Esophagus muscularis mucosa (tissue), 4 donors: ENCODE data around the gene CRY2. TPM values are rescaled to one million over a fixed set of nuclear protein-coding genes. Genes with fewer than 3 reads are reported as not detected.

Experiments
- DNase-seq: peaks from one replicate; pipeline ENCODE4 v3.0.0-alpha.2; 2017; ENCODE audit errors: extremely low spot score
- H3K27ac ChIP-seq, 4 donors: fragments of 200-600 bp; sonication (generic); replicated peaks in 1 of 4; 1 replicate in 3 of 4; 2 replicates in 1 of 4; pipeline ENCODE4 v1.5.1; 2016 to 2019; ENCODE audit warnings: mild to moderate bottlenecking in 1 of 4
- H3K27me3 ChIP-seq, 4 donors: fragments of 200-600 bp; sonication (generic); one replicate each; pipeline versions ENCODE4 v1.5.1 to v1.6.0; 2016 to 2019
- H3K36me3 ChIP-seq, 4 donors: fragments of 200-600 bp; sonication (generic); one replicate each; pipeline ENCODE4 v1.5.1; 2016 to 2019
- H3K4me1 ChIP-seq, 4 donors: fragments of 200-600 bp; sonication (generic); one replicate each; pipeline ENCODE4 v1.5.1; 2016 to 2019
- H3K4me3 ChIP-seq, 4 donors: fragments of 200-600 bp; sonication (generic); 1 replicate in 2 of 4; 2 replicates in 2 of 4; pipeline ENCODE4 v1.5.1; 2016 to 2019; ENCODE audit warnings: mild to moderate bottlenecking in 4 of 4, moderate library complexity in 1 of 4
- H3K9me3 ChIP-seq, 4 donors: fragments of 200-600 bp; sonication (generic); 1 replicate in 3 of 4; 2 replicates in 1 of 4; pipeline ENCODE4 v1.5.1; 2016 to 2019
- CTCF ChIP-seq, 3 experiments: fragments of 200-600 bp in 2 of 3; fragments of 450-650 bp in 1 of 3; sonication (generic) in 2 of 3; IDR thresholded peaks; one replicate each; pipeline ENCODE4 v1.5.1; 2017 to 2019; ENCODE audit warnings: antibody characterized with exemption in 3 of 3, mild to moderate bottlenecking in 2 of 3, moderate library complexity in 1 of 3
- EP300 ChIP-seq: sonication (generic); formaldehyde crosslinking; IDR thresholded peaks from one replicate; pipeline ENCODE4 v1.6.1; 2017; ENCODE audit warnings: antibody characterized with exemption
- POLR2A ChIP-seq: fragments of 450-650 bp; IDR thresholded peaks from one replicate; pipeline ENCODE4 v1.6.1; 2017; ENCODE audit warnings: antibody characterized with exemption, moderate library complexity, mild to moderate bottlenecking, low read depth
- POLR2AphosphoS5 ChIP-seq, 2 donors: sonication (generic); formaldehyde crosslinking; IDR thresholded peaks; one replicate each; pipeline ENCODE4 v1.6.1; 2017; ENCODE audit warnings: antibody characterized with exemption in 2 of 2
- WGBS: methylation state at CpG from one replicate; pipeline ENCODE4 v1.1.5; 2018; 5-methylcytosine and 5-hydroxymethylcytosine counted together
- intact Hi-C: fragments of 100-400 bp; cut with DNase I; formaldehyde crosslinking; loops from one replicate; pipeline ENCODE4 v1.15.1; 2023
- total RNA-seq, 4 donors: library from RNA; depleted of rRNA; stranded (reverse); fragments of >200 nt; gene quantifications; one replicate each; pipeline versions ENCODE4 v1.1.0 to v1.2.1, GENCODE V29; 2016

The CRY2 gene
- total RNA-seq, 4 donors from 2014 or later, result 32.0 to 57.6 (median 49.7) TPM

GRCh38 chr11:45809456-45810395 lies 37.5 kb upstream of the CRY2 start:
- Histone ChIP-seq H3K36me3 (peaks cover 9 to 50% (median 43%) of the 10 kb centered on the region in 4 donors), H3K4me3 (no peak overlapping the region), H3K4me1 (peaks cover 28 to 48% (median 35%) of the 10 kb centered on the region in 4 donors), H3K27ac (no peak overlapping the region), H3K9me3 (no peaks in the 10 kb centered on the region), H3K27me3 (no peaks in the 10 kb centered on the region)
- DNase-seq, result no peak
- intact Hi-C loops, result loop anchor here (5.0 kb wide), 1 partner anchor 33 kb away; no protein-coding TSS in a partner anchor
- WGBS, result 76% methylated on average over 9 of the region's 11 CpGs
- no peak for TF ChIP-seq CTCF (IDR thresholded peaks at IDR 0.05)
- no peak for TF ChIP-seq POLR2AphosphoS5 (IDR thresholded peaks at IDR 0.05)
- no peak for TF ChIP-seq EP300
- TF ChIP-seq POLR2A, result no peak

GRCh38 chr11:45810431-45811108 lies 36.7 kb upstream of the CRY2 start:
- TF ChIP-seq EP300 (no peak), POLR2AphosphoS5 (IDR thresholded peaks at IDR 0.05) (no peak), POLR2A (no peak), CTCF (IDR thresholded peaks at IDR 0.05) (no peak)
- 90% methylated on average over 14 of the region's 23 CpGs for WGBS
- Histone ChIP-seq H3K27ac (no peak overlapping the region), H3K27me3 (no peaks in the 10 kb centered on the region), H3K9me3 (no peaks in the 10 kb centered on the region), H3K4me1 (peaks cover 26 to 44% (median 33%) of the 10 kb centered on the region in 4 donors), H3K4me3 (no peak overlapping the region), H3K36me3 (peaks cover 9 to 50% (median 43%) of the 10 kb centered on the region in 4 donors)
- no peak for DNase-seq
- intact Hi-C loops, result no loop called here

- H3K4me3 ChIP-seq, result no peak overlapping the region
- intact Hi-C loops, result no loop called here
- no peaks in the 10 kb centered on the region for H3K9me3 ChIP-seq
- H3K36me3 ChIP-seq, result peaks cover 9 to 50% (median 43%) of the 10 kb centered on the region in 4 donors
- H3K27me3 ChIP-seq, result no peaks in the 10 kb centered on the region
- H3K27ac ChIP-seq, result no peak overlapping the region
- no peak for DNase-seq
- H3K4me1 ChIP-seq, result peaks cover 21 to 39% (median 28%) of the 10 kb centered on the region in 4 donors
- whole genome bisulfite sequencing, result 93% methylated on average over 14 of the region's 17 CpGs
- TF ChIP-seq CTCF (IDR thresholded peaks at IDR 0.05) (no peak), POLR2A (no peak), EP300 (no peak), POLR2AphosphoS5 (IDR thresholded peaks at IDR 0.05) (no peak)
Measured at GRCh38 chr11:45811109-45811435, 36.2 kb upstream of the CRY2 start.

- Histone ChIP-seq H3K27ac (no peak overlapping the region), H3K27me3 (no peaks in the 10 kb centered on the region), H3K4me1 (peaks cover 15 to 32% (median 21%) of the 10 kb centered on the region in 4 donors), H3K9me3 (no peaks in the 10 kb centered on the region), H3K4me3 (no peak overlapping the region), H3K36me3 (peaks cover 9 to 50% (median 43%) of the 10 kb centered on the region in 4 donors)
- DNase-seq, result no peak
- TF ChIP-seq CTCF (IDR thresholded peaks at IDR 0.05) (no peak), POLR2A (no peak), EP300 (no peak), POLR2AphosphoS5 (IDR thresholded peaks at IDR 0.05) (no peak)
- intact Hi-C loops, result no loop called here
- 84% methylated on average over 7 of the region's 8 CpGs for WGBS
Measured at GRCh38 chr11:45811571-45812290, 35.5 kb upstream of the CRY2 start.
